Retinal pigment epithelial cell (primary cell): ENCODE data around the gene OPCML.

Experiments
- DNase-seq: peaks from one replicate; pipeline ENCODE4 v3.0.0-alpha.2; 2010; ENCODE audit warnings: low read depth
- H3K4me3 ChIP-seq: 2 replicates; pipeline ENCODE4 v1.5.1; 2011; ENCODE audit warnings: mild to moderate bottlenecking, low read length, control low read depth, moderate library complexity
- TF ChIP-seq, protein P1 (sequence below): conservative IDR thresholded peaks from 2 replicates; pipeline ENCODE4 v1.5.1; 2011; ENCODE audit warnings: low read depth, low read length, control low read depth, inconsistent platforms

Gene OPCML

DNA sequence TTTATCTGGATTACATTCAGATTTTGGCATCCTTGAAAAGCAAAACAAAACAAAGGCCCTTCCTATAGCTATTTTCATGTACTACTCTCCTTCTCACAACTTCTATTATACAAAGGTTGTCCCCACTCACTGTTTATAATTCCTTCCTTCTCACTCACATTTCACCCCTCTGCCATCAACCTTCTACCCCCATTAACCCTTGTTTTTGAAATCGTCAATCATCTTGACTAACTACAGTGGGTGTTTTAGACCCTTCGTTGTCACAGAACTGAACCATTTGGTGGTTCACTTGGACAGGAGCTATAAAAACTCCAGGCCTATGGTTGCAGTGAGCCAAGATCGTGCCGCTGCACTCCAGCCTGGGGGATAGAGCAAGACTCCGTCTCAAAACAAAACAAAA lies 639.4 kb downstream of the OPCML start:
- H3K4me3 ChIP-seq = no peak overlapping the region
- TF ChIP-seq, protein P1, sequence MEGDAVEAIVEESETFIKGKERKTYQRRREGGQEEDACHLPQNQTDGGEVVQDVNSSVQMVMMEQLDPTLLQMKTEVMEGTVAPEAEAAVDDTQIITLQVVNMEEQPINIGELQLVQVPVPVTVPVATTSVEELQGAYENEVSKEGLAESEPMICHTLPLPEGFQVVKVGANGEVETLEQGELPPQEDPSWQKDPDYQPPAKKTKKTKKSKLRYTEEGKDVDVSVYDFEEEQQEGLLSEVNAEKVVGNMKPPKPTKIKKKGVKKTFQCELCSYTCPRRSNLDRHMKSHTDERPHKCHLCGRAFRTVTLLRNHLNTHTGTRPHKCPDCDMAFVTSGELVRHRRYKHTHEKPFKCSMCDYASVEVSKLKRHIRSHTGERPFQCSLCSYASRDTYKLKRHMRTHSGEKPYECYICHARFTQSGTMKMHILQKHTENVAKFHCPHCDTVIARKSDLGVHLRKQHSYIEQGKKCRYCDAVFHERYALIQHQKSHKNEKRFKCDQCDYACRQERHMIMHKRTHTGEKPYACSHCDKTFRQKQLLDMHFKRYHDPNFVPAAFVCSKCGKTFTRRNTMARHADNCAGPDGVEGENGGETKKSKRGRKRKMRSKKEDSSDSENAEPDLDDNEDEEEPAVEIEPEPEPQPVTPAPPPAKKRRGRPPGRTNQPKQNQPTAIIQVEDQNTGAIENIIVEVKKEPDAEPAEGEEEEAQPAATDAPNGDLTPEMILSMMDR = no peak
- no peak for DNase-seq

DNA sequence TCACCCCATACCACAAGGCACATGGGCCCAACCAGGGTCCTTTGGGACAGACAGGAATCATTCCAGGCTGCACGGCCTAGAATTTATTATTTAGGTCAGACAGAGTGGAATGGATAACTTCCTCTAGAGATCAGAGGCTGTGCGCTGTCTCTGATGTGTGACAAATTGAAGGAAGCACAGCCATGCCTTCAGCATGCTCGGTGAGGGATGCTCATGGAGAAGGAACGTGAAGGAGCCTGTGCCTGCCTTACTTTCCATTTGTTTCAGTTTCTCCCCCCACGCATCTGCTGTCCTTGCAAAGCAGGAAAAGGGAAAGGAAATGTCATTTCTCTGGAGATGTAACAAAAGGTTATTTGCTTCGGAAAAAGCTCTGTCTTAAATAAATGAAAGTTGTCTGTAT lies 644.1 kb downstream of the OPCML start:
- TF ChIP-seq, protein P1 = no peak
- no peak overlapping the region for H3K4me3 ChIP-seq
- DNase-seq = no peak

DNA sequence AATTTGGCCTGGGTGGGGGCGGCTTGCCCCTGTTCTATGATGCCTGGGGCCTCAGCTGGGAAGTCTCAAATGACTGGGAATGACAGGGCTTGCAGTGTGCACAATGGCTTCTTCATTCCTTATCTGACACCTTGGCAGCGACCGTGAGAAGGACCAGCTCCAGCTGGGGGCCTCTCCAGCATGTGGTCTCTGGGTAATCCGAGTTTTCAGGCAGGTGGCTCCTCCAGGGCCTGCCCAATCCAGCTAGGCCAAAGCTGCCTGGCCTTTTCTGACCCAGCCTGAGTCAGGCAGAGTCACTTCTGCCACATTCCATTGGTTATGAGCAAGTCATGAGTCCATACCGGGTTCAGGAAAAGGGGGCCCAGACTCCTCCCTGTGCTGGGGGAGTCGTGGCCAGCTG lies 646.0 kb downstream of the OPCML start:
- no peak for DNase-seq
- TF ChIP-seq, protein P1 = no peak
- H3K4me3 ChIP-seq = no peak overlapping the region

DNA sequence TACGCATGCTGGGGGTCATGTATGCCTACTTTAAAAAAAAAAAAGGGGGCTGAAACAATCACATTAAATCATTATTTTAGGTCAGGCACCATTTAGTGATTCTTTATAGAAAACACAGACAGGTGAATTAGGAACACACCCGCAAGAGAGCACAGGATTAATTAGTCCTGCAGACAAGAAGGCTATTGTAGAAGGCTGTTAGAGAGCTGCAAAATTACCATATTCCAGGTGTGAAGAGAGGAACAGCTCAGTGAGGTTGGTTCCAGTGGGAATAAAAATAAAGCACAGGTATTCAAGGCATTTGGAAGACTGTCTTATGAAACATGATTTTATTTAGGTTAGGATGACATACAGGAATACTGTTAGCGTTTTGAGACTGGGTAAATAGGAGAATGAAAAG lies 649.1 kb downstream of the OPCML start:
- H3K4me3 ChIP-seq = no peak overlapping the region
- TF ChIP-seq, protein P1 = no peak
- DNase-seq = no peak

DNA sequence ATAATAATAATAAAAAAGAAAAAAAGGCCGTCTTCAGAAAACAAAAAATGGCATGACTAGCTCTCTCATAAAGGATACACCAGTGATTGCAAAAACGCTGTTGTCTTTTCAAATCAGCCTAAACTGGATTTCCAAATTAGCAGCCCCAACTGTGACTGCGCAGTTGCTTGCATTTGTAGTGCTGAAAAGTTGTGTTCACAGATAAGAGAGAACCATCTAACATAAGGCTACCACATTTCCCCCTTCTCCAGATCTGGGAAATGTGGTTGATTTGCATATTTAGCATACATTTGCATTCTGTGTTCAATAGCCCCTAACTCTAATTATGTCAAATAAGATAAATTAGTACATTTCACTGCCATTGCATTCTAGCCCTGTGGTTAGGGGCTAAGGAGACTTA lies 650.7 kb downstream of the OPCML start:
- TF ChIP-seq, protein P1 = no peak
- H3K4me3 ChIP-seq = no peak overlapping the region
- no peak for DNase-seq

DNA sequence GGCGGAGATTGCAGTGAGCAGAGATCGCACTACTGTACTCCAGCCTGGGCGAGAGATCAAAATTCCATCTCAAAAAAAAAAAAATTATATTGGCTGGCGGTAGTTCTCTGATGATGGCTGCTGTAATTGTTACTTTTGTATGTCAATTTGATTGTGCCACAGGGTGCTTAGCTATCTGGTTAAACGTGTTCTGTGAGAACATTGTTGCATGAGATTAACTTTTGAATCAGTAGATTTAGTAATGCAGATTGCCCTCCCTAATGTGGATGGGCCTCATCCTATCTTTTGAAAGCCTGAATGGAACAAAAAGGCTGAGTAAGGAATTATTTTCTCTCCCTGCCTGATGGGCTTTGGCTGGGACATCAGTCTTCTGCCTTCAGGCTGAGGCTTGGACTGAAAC lies 654.2 kb downstream of the OPCML start:
- no peak overlapping the region for H3K4me3 ChIP-seq
- TF ChIP-seq, protein P1 = no peak
- no peak for DNase-seq

DNA sequence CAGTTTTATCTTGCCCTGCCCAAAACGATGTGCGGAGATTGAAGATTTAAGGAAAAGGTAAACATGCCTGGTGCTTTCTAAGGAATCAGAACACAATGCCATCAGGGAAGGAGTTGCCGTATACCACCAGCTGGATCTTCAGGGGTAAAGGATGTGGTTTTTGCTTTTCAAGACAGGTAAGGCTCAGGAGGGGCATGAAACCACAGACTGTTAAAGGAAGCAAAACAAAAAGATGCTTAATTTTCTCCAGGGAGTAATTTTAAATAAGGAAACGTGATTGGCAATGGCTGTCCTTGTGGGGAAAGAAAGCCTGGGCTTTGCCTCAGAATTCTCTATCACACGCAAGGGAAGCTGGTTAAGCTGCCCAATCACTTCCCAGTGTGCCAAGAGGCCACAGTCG lies 655.6 kb downstream of the OPCML start:
- no peak overlapping the region for H3K4me3 ChIP-seq
- TF ChIP-seq, protein P1 = no peak
- DNase-seq = no peak
